Measurements from ENCODE around the gene CKMT2.

GRCh38 chr5:81232464-81233079 is 550 bp upstream of the CKMT2 start:
- no peak for TF ChIP-seq CTCF (conservative IDR thresholded peaks at IDR 0.05; ENCODE audit: low read depth in 2 of 2)
- no peak for TF ChIP-seq POLR2AphosphoS5 (IDR thresholded peaks at IDR 0.05; ENCODE audit: low read depth)
- no peak for TF ChIP-seq EZH2 (IDR thresholded peaks at IDR 0.05; ENCODE audit: low read depth, unreplicated experiment)
- no peak for TF ChIP-seq CREB1 (CRISPR knock-in tag; IDR thresholded peaks at IDR 0.05; ENCODE audit: low read depth)
- TF ChIP-seq, protein P1, sequence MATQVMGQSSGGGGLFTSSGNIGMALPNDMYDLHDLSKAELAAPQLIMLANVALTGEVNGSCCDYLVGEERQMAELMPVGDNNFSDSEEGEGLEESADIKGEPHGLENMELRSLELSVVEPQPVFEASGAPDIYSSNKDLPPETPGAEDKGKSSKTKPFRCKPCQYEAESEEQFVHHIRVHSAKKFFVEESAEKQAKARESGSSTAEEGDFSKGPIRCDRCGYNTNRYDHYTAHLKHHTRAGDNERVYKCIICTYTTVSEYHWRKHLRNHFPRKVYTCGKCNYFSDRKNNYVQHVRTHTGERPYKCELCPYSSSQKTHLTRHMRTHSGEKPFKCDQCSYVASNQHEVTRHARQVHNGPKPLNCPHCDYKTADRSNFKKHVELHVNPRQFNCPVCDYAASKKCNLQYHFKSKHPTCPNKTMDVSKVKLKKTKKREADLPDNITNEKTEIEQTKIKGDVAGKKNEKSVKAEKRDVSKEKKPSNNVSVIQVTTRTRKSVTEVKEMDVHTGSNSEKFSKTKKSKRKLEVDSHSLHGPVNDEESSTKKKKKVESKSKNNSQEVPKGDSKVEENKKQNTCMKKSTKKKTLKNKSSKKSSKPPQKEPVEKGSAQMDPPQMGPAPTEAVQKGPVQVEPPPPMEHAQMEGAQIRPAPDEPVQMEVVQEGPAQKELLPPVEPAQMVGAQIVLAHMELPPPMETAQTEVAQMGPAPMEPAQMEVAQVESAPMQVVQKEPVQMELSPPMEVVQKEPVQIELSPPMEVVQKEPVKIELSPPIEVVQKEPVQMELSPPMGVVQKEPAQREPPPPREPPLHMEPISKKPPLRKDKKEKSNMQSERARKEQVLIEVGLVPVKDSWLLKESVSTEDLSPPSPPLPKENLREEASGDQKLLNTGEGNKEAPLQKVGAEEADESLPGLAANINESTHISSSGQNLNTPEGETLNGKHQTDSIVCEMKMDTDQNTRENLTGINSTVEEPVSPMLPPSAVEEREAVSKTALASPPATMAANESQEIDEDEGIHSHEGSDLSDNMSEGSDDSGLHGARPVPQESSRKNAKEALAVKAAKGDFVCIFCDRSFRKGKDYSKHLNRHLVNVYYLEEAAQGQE (IDR thresholded peaks at IDR 0.05; ENCODE audit: unreplicated experiment), result no peak

Measured in GM23338 (cell line).